Activated CD4-positive, alpha-beta T cell treated with anti-CD3 and anti-CD28 coated beads, Interleukin-2, amount 10 ng/mL, durations not matched to agents 24 days and 14 days (primary cell): Measurements from ENCODE around the gene TMEM106C. TPM values are rescaled to one million over a fixed set of nuclear protein-coding genes. Genes with fewer than 3 reads are reported as not detected.

ENCODE experiments used
- DNase-seq: peaks from one replicate; pipeline ENCODE4 v3.0.0; 2022
- H3K27ac Mint-ChIP-seq: one replicate; pipeline ENCODE4 v1.8.0; 2022; ENCODE audit warnings: mild to moderate bottlenecking, mixed read lengths
- H3K27me3 Mint-ChIP-seq: one replicate; pipeline ENCODE4 v1.8.0; 2022; ENCODE audit warnings: mixed read lengths
- H3K36me3 Mint-ChIP-seq: one replicate; pipeline ENCODE4 v1.8.0; 2022; ENCODE audit warnings: low read depth, mild to moderate bottlenecking, mixed read lengths
- H3K4me1 Mint-ChIP-seq: one replicate; pipeline ENCODE4 v1.8.0; 2021; ENCODE audit warnings: mixed read lengths
- H3K4me3 Mint-ChIP-seq: one replicate; pipeline ENCODE4 v1.8.0; 2022; ENCODE audit warnings: mild to moderate bottlenecking, moderate library complexity, mixed read lengths
- H3K9me3 Mint-ChIP-seq: one replicate; pipeline ENCODE4 v1.8.0; 2021; ENCODE audit warnings: mixed read lengths
- intact Hi-C: fragments of 100-400 bp; cut with micrococcal nuclease; formaldehyde crosslinking; loops from one replicate; pipeline ENCODE4 v1.15.1; 2023
- total RNA-seq: library from RNA; stranded (reverse); gene quantifications from 2 replicates; pipeline ENCODE4 v1.2.3, GENCODE V29; 2022

Gene TMEM106C
- total RNA-seq, 1 donor from 2014 or later: 155 TPM

DNA sequence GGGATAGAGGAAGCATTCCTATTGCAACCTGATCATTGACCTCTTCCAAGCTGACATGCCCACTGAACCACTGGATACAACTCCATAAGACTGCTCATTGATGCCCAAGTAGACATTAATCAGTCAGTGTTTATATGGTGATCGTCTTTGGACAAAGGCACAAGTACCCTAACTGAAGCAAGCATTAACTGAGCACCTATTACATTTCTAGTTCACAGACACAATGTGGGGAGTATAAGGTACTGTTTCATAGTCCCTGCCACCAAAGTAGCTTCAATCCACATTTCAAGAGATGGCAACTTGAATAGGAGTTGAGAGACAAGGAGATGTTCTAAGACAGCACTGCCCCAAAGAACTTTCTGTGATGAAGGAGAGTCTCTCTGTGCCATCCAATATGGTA, 51.7 kb downstream of the TMEM106C start:
- H3K36me3 Mint-ChIP-seq: no peaks in the 10 kb centered on the region
- no peaks in the 10 kb centered on the region for H3K9me3 Mint-ChIP-seq
- H3K27ac Mint-ChIP-seq: no peak overlapping the region
- H3K4me1 Mint-ChIP-seq: no peaks in the 10 kb centered on the region
- DNase-seq: no peak
- intact Hi-C loops: no loop called here
- H3K4me3 Mint-ChIP-seq: no peak overlapping the region
- H3K27me3 Mint-ChIP-seq: peaks cover 67% of the 10 kb centered on the region

DNA sequence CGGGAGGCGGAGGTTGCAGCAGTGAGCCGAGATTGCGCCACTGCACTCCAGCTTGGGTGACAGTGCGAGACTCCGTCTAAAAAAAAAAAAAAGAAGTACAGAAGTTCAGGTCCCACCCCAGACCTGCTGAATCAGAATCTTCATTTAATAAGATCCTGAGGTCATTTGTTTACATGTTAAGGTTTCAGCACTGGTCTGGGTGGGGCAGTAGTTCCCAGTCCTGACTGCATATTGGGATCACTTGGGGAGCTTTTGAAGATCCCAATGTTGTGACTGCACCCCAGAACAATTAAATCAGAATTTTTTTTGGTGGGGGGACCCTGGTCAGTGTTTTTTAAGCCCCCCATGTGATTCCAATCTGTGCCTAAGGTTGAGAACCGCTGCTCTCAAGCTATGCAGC, 52.6 kb downstream of the TMEM106C start:
- H3K9me3 Mint-ChIP-seq: no peaks in the 10 kb centered on the region
- H3K27me3 Mint-ChIP-seq: peaks cover 64% of the 10 kb centered on the region
- no peak for DNase-seq
- no peak overlapping the region for H3K27ac Mint-ChIP-seq
- H3K4me1 Mint-ChIP-seq: no peaks in the 10 kb centered on the region
- no peak overlapping the region for H3K4me3 Mint-ChIP-seq
- intact Hi-C loops: no loop called here
- H3K36me3 Mint-ChIP-seq: no peaks in the 10 kb centered on the region

DNA sequence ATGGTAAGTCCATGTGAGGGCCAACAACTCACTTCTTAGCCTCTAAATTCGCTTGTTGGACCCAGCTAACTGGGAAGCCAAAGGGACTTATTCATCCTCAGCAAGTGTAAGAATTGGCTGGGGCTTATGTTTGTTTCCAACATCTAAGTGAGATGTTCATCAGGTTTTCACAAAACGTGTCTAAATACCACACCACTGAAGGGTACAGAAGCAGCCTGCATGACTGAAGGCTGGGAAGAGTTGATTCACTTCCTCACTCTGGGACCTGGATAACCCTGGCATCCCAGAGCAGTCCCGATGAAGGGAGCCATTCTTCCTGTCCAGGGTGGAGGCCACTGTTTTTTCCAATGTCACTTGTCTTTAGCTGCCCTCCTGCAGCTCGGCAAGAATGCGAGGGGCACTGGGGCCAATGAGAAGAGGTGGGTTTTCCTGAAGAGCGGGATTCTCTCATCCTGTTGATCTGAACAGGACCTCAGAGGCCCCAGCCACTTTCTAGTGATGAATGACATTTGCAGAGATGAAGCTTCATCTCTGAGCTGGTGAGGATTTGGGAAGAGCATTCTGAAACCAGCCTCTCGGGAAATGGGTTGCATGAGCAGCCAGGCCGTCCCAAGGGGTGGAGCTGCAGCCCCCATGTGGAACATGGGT, 53.1 kb downstream of the TMEM106C start:
- Mint-ChIP-seq H3K9me3 (no peaks in the 10 kb centered on the region), H3K27ac (no peak overlapping the region), H3K4me1 (no peaks in the 10 kb centered on the region), H3K36me3 (no peaks in the 10 kb centered on the region), H3K4me3 (no peak overlapping the region), H3K27me3 (peaks cover 62% of the 10 kb centered on the region)
- intact Hi-C loops: no loop called here
- no peak for DNase-seq

DNA sequence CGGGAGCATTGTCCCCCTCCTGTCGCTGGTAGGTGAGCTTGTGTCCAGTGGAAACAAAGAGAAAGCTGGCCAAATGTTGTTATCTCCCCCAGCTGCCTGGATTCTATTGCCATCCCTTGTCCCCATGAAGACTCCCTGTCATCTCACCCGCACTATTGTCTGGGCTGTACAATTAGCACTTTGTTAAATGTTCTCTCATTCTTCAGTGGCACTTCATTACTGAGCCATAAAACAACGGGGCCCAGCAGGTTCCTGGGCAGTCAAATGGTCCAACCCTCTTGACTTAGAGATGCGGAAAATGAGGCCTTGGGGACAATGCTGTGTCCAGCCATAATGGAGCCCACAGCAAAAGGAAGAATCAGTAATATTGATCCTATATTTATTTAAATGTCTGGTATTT, 54.1 kb downstream of the TMEM106C start:
- DNase-seq: no peak
- H3K27me3 Mint-ChIP-seq: peaks cover 64% of the 10 kb centered on the region
- H3K36me3 Mint-ChIP-seq: no peaks in the 10 kb centered on the region
- H3K4me3 Mint-ChIP-seq: no peak overlapping the region
- H3K9me3 Mint-ChIP-seq: no peaks in the 10 kb centered on the region
- no peaks in the 10 kb centered on the region for H3K4me1 Mint-ChIP-seq
- no peak overlapping the region for H3K27ac Mint-ChIP-seq
- intact Hi-C loops: no loop called here

DNA sequence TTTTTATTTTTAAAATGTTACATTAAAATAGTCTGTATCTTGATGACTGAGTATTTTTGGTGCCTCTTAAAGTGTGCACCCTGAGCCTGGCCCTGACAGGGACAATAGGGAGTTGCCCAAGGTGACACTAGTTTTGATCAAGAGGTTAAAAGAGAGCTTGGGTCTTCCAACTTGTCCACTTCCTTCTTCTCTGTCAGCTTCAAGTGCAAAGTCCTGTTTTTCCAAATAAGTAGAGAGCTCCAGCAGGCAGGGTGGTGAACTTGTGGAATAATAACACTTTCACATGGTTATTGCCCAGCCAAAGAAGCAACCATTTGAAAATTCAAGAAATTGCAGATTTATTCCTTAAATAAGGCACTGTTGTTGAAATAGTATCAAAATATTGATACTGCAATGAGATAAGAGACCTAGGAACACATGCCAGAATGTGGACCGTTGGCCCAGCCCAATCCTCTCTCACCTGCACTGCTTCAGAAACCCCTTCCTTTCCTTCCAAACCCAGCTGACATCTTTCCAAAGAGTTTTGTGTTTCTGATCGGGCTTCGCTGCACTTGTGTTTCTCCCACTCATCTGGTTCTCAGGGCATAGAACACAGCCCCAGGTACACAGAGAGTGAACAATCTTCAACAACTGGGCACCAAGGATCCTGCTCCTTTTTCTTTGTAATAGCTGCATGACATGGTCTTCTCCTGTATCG, 54.7 kb downstream of the TMEM106C start:
- Mint-ChIP-seq H3K27me3 (peaks cover 64% of the 10 kb centered on the region), H3K9me3 (no peaks in the 10 kb centered on the region)

More for the DNA sequence above, 54.7 kb downstream of the TMEM106C start:
- H3K36me3 Mint-ChIP-seq: no peaks in the 10 kb centered on the region
- intact Hi-C loops: no loop called here
- DNase-seq: no peak
- no peaks in the 10 kb centered on the region for H3K4me1 Mint-ChIP-seq
- H3K27ac Mint-ChIP-seq: no peak overlapping the region
- H3K4me3 Mint-ChIP-seq: no peak overlapping the region

Other genes starting within 250 kb of the TMEM106C start
- 0.09 TPM in 1 of 2 replicates, not detected in the other for gene ENDOU, start 238.1 kb upstream of the TMEM106C start, total RNA-seq
- gene RAPGEF3, start 204.7 kb upstream of the TMEM106C start, total RNA-seq: 3.6 and 4.5 TPM in 2 replicates
- 10.7 and 12.3 TPM in 2 replicates for gene SLC48A1, start 190.4 kb upstream of the TMEM106C start, total RNA-seq
- 405 and 419 TPM in 2 replicates for gene HDAC7, start 143.7 kb upstream of the TMEM106C start, total RNA-seq
- gene VDR, start 58.6 kb upstream of the TMEM106C start, total RNA-seq: 267 and 277 TPM in 2 replicates
- gene COL2A1, start 40.9 kb downstream of the TMEM106C start, total RNA-seq: 0.07 TPM in 1 of 2 replicates, not detected in the other
- gene SENP1, start 142.5 kb downstream of the TMEM106C start, total RNA-seq: 55.4 and 58.6 TPM in 2 replicates
- gene PFKM, start 155.8 kb downstream of the TMEM106C start, total RNA-seq: 87.3 and 93.2 TPM in 2 replicates
- 30.0 and 35.8 TPM in 2 replicates for gene ASB8, start 193.9 kb downstream of the TMEM106C start, total RNA-seq
- gene CCDC184, start 220.0 kb downstream of the TMEM106C start, total RNA-seq: 0.38 and 0.44 TPM in 2 replicates
- gene OR10AD1, start 239.7 kb downstream of the TMEM106C start, total RNA-seq: not detected in 2 replicates